Parathyroid adenoma (tissue), 2 donors: ENCODE measurements around the gene RRAGD.

Experiments used
- H2AFZ ChIP-seq: fragments of 300-600 bp; sonication (generic); one replicate; pipeline ENCODE4 v1.7.0; 2017; ENCODE audit warnings: antibody characterized with exemption, mild to moderate bottlenecking
- H3K27ac ChIP-seq: fragments of 300-600 bp; sonication (generic); one replicate; pipeline ENCODE4 v1.7.0; 2017
- H3K27me3 ChIP-seq: fragments of 300-600 bp; sonication (generic); one replicate; pipeline ENCODE4 v1.7.0; 2017; ENCODE audit warnings: low read length; ENCODE audit not compliant: control insufficient read depth, insufficient read depth
- H3K36me3 ChIP-seq: fragments of 300-600 bp; sonication (generic); one replicate; pipeline ENCODE4 v1.7.0; 2017; ENCODE audit warnings: low read length; ENCODE audit not compliant: control insufficient read depth, insufficient read depth
- H3K4me1 ChIP-seq: fragments of 300-600 bp; sonication (generic); one replicate; pipeline ENCODE4 v1.7.0; 2017; ENCODE audit warnings: control low read depth
- H3K4me2 ChIP-seq: fragments of 300-600 bp; sonication (generic); one replicate; pipeline ENCODE4 v1.7.0; 2017; ENCODE audit warnings: low read length
- H3K4me3 ChIP-seq: fragments of 300-600 bp; sonication (generic); one replicate; pipeline ENCODE4 v1.7.0; 2017; ENCODE audit warnings: low read depth, low read length
- H3K79me2 ChIP-seq: fragments of 300-600 bp; sonication (generic); one replicate; pipeline ENCODE4 v1.7.0; 2017; ENCODE audit warnings: control low read depth
- H3K9ac ChIP-seq: fragments of 300-600 bp; sonication (generic); one replicate; pipeline ENCODE4 v1.7.0; 2017; ENCODE audit warnings: mild to moderate bottlenecking
- H3K9me3 ChIP-seq: fragments of 300-600 bp; sonication (generic); one replicate; pipeline ENCODE4 v1.7.0; 2017; ENCODE audit warnings: low read length; ENCODE audit not compliant: control insufficient read depth
- CTCF ChIP-seq: fragments of 300-600 bp; sonication (generic); IDR thresholded peaks from one replicate; pipeline ENCODE4 v1.7.0; 2017; ENCODE audit warnings: antibody characterized with exemption, mild to moderate bottlenecking
- donor health status: primary hyperparathyroidism.

Gene RRAGD

GRCh38 chr6:89412071-89413005 lies at the start of gene RRAGD:
Gene RRAGD (minus strand): TSS chr6:89412273. CDS start chr6:89411993, 280 bp downstream.
- peaks cover 2% of the 10 kb centered on the region for H3K4me1 ChIP-seq
- no peaks in the 10 kb centered on the region for H3K9me3 ChIP-seq
- peak within 1 kb of the TSS; percentile 93 for H3K4me2 ChIP-seq
- H3K36me3 ChIP-seq, result no peaks in the 10 kb centered on the region
- no peak for TF ChIP-seq CTCF
- H3K4me3 ChIP-seq, result peak within 1 kb of the TSS; percentile 70
- H3K27ac ChIP-seq, result peak within 1 kb of the TSS; percentile 46
- no peaks in the 10 kb centered on the region for H3K27me3 ChIP-seq
- no peaks in the 10 kb centered on the region for H3K79me2 ChIP-seq
- peak within 1 kb of the TSS; percentile 31 for H3K9ac ChIP-seq
- peak within 1 kb of the TSS; percentile 98 for H2AFZ ChIP-seq

DNA sequence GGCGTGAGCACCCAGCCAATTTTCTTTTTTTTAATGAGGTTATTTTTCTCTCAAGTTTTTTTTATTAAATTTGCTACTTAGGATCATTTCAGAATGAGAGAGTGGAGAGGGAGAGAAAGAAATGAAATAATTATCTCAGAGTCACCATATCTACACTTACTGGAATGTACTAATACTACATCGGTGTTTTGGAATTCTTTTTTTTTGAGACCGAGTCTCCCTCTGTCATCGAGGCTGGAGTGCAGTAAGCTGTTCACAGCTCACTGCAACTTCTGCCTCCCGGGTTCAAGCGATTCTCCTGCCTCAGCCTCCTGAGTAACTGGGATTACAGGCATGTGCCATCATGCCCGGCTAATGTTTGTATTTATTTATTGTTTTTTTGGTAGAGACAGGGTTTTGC lies 48.6 kb upstream of the RRAGD start:
- no peak overlapping the region for H3K27ac ChIP-seq
- no peaks in the 10 kb centered on the region for H3K9me3 ChIP-seq
- H2AFZ ChIP-seq, result no peak overlapping the region
- H3K4me3 ChIP-seq, result no peak overlapping the region
- no peak overlapping the region for H3K9ac ChIP-seq
- H3K27me3 ChIP-seq, result no peaks in the 10 kb centered on the region
- TF ChIP-seq CTCF, result no peak
- H3K4me1 ChIP-seq, result no peaks in the 10 kb centered on the region
- H3K36me3 ChIP-seq, result no peaks in the 10 kb centered on the region
- H3K79me2 ChIP-seq, result no peaks in the 10 kb centered on the region
- no peak overlapping the region for H3K4me2 ChIP-seq

DNA sequence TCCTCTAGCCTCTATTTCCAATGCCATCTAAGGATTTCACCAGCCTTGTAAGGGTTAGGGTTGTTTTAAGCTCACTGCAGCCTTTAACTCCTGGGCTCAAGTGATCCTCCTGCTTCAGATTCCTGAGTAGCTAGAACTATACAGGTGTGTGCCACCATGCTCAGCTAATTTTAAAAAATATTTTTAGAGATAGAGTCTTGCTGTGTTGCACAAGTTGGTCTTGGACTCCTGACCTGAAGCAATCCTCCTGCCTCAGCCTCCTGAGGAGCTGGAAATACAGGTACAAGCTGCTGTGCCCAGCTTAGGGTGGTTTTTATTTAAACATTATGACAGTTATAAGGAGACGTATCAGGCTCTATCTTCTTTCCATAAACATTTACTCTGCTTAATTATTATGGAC lies 47.4 kb upstream of the RRAGD start:
- Histone ChIP-seq H2AFZ (no peak overlapping the region), H3K4me3 (no peak overlapping the region), H3K9ac (no peak overlapping the region), H3K27me3 (no peaks in the 10 kb centered on the region), H3K79me2 (no peaks in the 10 kb centered on the region), H3K4me2 (no peak overlapping the region), H3K9me3 (no peaks in the 10 kb centered on the region), H3K27ac (no peak overlapping the region), H3K4me1 (no peaks in the 10 kb centered on the region), H3K36me3 (no peaks in the 10 kb centered on the region)
- no peak for TF ChIP-seq CTCF

DNA sequence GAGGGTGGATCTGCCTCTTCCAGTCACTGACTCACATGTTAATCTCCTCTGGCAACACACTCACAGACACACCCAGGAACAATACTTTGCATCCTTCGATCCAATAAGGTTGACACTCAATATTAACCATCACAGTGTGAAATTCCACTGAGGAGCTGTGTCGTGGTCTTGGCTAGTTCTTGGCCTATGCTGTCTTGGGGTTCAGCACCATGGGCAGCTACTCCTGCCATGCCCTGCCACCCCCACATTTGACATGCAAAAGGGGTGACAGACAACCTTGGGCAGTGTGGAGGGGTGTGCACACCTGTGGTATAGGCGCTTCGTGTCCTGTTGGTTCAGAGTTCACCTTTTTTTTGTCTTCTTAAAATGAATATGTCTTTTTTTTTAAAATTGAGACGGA lies 46.6 kb upstream of the RRAGD start:
- no peak overlapping the region for H3K4me2 ChIP-seq
- no peaks in the 10 kb centered on the region for H3K79me2 ChIP-seq
- H3K4me1 ChIP-seq, result no peaks in the 10 kb centered on the region
- no peak overlapping the region for H3K27ac ChIP-seq
- no peak overlapping the region for H3K9ac ChIP-seq
- TF ChIP-seq CTCF, result no peak
- no peaks in the 10 kb centered on the region for H3K36me3 ChIP-seq
- no peak overlapping the region for H3K4me3 ChIP-seq
- H2AFZ ChIP-seq, result no peak overlapping the region
- H3K27me3 ChIP-seq, result no peaks in the 10 kb centered on the region
- H3K9me3 ChIP-seq, result no peaks in the 10 kb centered on the region

DNA sequence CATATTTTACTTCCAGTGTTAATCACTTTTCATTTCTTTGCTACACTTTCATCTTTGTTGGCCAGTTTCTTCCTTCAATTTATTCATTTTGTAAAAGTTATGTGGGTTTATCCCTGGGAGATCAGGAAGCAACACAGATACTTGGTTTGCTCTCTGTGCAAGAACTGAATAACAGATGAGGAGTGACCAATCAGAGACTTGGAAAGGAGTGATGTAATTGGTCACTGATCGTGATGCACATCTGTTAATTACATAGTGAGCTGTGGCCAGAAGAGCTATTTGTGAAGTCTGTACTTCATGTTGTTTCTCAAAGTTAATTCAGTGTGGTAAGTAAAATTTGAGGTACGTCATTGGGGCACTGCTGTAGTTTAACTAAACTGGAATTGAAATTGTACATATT lies 42.2 kb upstream of the RRAGD start:
- Histone ChIP-seq H3K27me3 (no peaks in the 10 kb centered on the region), H3K27ac (no peak overlapping the region), H3K4me1 (no peaks in the 10 kb centered on the region), H3K79me2 (no peaks in the 10 kb centered on the region), H3K4me3 (no peak overlapping the region), H3K36me3 (no peaks in the 10 kb centered on the region), H3K9ac (no peak overlapping the region), H3K9me3 (no peaks in the 10 kb centered on the region), H2AFZ (no peak overlapping the region), H3K4me2 (no peak overlapping the region)
- no peak for TF ChIP-seq CTCF
